DMS 273 treated with DMSO at 0.1 percent for 48 hours (cell line): ENCODE measurements around the gene NPAS3.

Source experiments
- DNase-seq: peaks from one replicate; lab custom pipeline; 2025; lab: John Stamatoyannopoulos, UW

Gene NPAS3

DNA sequence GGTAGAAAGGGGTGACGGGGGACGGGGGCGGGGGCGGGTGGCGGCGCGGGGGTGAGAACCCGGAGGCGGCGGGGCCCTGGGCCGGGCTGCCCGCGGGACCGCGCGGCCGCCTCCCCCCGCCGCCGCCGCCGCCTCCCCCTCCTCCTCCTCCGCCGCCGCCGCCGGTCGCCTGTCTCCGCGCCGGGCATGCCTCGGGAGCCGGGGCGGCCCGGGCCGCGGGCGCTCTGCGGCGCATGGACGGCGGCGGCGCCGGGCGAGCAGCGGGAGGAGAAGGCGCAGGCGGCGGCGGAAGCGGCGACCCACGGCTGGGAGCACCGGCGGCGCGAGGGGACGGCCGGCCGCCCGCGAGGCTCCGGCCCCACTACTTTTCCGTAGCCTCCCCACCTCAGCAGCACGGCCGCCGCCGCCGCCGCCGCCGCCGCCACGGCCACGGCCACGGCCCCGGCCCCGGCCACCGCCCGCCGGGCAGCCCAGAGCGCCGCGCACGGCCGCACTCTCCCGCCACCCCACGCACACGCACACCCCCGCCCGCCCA, at the start of gene NPAS3:
NPAS3 (plus strand) TSS at position 161 of the 535 bp plus-strand sequence.
- DNase-seq = no peak

DNA sequence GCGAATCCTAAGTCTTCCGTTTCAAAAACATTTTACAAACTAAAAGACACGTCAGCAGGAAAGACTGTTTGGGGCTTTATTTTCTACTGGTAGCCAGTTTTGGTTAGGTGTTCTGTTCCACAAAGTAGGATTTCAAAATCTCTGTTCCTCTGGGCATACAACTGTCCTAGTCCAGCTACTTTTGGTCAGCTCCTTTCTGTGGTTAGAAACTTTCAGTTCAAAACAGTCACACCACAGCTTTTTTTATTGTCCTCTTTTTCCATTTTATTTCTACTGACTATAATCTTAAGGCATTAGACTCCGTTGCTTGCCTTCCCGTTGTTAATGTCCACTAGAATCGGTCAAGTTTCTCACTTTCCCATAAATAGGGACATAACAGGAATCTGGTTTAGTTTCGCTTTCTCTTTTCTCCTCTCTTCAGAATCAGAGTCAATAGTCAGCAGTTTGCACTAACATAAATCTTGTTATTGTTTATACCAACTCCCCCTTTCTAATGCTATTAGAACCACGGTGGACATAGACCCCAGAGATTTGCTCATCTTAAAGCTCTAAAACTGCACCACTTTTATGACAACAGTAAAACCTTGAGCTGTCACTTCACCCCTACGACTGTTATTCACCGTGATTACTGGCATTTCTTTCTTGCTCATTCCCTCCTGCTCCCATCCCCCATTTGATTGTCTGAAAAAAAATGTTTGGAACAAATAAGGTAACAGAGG, 41.5 kb upstream of the NPAS3 start:
- DNase-seq = no peak

DNA sequence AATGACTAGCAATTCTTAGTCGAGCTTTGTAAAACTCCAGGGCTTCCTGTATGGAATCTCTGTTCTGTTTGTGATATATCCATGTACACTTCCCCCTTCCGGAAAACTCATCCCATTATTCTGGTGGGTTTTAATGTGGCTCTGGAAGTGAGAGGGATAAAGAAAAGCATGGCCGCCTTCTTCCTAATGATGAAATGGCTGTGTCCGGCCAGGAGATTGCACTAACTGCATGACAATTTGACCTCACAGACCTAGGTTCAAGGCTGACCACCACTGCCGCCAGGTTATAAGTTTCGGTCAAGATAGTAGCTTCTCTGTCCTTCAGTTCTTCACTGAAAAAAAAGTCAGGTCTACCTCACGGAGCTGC, 41.0 kb upstream of the NPAS3 start:
- no peak for DNase-seq

DNA sequence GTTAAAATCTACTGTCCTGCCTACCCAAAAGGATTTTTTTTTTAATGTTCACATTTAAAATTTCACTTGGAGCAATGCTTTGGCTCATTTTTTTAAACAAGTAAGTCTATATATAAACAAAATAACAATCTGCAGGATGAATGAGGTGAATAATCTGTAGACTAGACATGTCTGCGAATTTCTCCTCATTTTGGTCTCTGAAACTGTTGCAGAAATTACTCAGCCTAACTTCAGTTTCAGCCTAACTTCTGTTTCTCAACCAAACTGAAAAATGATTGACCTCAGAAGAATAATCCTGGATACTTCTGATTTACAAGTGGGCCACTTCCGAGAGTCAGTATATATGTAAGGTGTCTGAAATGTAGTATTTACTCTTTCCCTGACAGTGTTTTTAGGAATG, 39.8 kb upstream of the NPAS3 start:
- DNase-seq = no peak

DNA sequence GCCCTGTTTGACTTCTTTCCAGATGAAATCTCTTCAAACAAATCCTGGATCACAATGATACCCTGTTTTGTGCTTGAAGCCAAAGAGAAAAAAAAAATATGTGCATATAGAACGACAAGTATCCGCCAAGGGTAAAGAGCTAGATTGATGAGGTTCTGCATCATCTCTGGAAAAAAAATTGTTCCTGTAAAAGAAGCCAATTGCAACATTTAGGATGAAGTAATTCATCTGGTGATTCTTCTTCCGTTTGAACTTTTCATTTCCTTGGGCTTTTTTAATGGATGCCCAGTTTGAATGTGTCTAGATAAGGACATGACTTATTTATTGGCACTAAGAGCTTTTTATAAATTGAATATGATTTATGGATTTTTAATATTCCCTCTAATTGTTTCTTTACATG, 38.1 kb upstream of the NPAS3 start:
- no peak for DNase-seq

GRCh38 chr14:32905013-32905412, 33.7 kb upstream of the NPAS3 start:
- no peak for DNase-seq

GRCh38 chr14:32906672-32907071, 32.0 kb upstream of the NPAS3 start:
- no peak for DNase-seq

DNA sequence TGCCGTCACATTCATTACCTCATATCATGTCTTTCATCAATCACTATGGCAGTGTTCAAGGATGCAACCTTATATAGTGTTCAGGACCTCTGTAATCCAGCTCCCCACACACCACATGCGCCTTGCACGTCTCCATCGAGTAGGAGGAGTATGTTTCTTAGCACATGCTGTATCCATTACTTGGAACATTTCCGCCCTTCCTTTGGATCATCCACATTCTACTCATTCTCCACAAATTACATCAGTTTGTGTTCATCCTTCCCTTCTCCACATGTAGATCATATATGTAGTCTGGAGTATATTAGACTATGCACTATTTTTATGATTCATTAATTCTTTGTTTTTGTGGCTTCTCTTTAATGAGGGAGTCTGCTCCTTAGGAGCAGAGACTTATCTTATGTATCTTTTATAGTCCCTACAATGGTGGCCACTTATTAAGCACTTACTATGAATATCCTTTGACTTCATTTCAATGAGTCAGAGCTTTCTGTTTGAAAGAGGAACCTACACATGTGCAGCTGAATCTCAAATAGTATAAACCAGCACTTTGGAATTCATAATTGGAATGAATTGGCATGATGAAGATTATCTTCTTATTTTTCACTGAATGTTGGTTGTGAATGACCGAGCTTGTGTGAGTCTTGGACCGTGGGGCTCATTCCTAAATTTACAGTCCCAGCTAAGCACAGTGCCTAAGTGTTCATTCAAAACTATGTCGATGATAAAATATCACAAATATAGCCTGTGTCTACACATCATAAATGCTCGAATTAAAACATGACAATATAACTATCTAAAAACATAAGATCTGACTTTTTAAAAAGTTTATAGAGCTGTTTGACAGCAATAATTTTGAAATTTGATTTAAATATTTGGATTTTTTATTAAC, 30.2 kb upstream of the NPAS3 start:
- DNase-seq = no peak

DNA sequence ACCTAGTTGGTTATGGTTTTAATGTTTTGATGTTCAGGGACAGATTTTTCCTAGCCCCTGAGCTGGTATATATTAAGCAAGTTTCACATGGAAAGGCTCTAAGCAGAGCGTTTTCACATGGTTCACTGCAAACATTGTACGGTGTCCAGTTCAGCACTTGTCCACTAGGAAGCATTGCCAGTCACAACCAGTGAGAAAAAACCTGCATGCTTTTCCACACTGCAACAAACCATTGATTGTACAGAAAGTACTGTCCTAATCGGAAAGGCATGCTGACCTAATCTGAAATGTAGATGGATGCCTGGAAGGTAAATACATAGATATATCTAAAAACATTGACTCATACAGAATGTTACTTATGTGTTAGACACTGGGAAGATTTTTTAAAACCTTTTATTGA, 25.0 kb upstream of the NPAS3 start:
- no peak for DNase-seq

GRCh38 chr14:32914391-32914790, 24.3 kb upstream of the NPAS3 start:
- no peak for DNase-seq

- no peak for DNase-seq
These were observed 17.9 kb upstream of the NPAS3 start for GRCh38 chr14:32920696-32921276.

GRCh38 chr14:32925439-32925838, 13.2 kb upstream of the NPAS3 start:
- DNase-seq = no peak

DNA sequence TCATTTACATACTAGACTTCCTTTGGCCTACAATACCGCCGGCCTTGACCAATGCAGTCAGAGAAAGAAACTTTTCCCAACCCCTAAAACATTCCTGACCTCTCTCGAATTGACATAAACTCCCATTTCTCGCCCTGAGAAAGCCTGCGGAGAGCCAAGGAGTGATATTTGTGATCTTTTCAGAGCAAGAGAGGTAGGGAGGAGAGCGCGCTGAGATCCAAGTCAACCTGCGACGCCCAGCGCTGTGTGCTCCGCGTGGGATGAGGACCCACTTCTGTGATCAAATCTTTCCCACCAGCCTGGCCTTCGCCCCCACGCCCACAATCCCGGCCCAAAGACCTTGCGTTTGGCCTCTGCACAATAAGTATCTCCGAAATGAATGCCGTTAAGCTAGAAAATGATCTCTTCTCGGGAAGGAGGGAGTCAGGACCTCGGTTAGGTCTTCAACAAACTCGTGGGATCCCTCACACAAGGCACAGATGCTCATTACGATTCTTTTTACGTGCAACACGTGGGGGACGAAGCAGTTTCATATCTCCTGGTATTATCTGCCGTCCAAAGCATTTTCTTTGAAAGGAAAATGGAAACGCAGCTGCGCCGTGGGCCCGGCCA, 6.3 kb upstream of the NPAS3 start:
- no peak for DNase-seq

- no peak for DNase-seq
These were observed 5.6 kb upstream of the NPAS3 start for GRCh38 chr14:32932914-32933628.

DNA sequence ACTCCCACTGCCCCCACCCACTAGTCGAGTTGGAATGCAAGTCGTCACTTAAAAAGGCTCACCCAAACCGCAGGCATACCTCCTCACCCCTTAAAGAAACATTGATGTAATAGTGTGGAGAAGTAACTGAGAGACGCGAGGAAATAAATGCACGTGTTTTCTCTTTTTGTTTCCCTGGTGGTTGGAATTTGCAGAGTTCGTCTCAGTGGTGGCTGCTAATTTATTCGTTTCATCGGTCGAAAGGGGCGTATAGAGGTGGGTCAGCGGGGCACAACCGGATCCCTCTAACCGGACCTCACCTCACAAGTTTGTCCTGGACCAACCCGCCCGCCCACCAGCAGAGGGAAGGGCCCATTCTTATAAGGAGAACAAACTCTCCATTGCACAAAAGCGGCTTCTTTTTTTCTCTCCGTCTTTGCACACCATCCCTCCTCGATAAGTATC, 5.0 kb upstream of the NPAS3 start:
- no peak for DNase-seq

- DNase-seq = no peak
These were observed 4.4 kb upstream of the NPAS3 start for GRCh38 chr14:32934073-32934880.

- no peak for DNase-seq
These were observed 3.6 kb upstream of the NPAS3 start for GRCh38 chr14:32934881-32935633.

DNA sequence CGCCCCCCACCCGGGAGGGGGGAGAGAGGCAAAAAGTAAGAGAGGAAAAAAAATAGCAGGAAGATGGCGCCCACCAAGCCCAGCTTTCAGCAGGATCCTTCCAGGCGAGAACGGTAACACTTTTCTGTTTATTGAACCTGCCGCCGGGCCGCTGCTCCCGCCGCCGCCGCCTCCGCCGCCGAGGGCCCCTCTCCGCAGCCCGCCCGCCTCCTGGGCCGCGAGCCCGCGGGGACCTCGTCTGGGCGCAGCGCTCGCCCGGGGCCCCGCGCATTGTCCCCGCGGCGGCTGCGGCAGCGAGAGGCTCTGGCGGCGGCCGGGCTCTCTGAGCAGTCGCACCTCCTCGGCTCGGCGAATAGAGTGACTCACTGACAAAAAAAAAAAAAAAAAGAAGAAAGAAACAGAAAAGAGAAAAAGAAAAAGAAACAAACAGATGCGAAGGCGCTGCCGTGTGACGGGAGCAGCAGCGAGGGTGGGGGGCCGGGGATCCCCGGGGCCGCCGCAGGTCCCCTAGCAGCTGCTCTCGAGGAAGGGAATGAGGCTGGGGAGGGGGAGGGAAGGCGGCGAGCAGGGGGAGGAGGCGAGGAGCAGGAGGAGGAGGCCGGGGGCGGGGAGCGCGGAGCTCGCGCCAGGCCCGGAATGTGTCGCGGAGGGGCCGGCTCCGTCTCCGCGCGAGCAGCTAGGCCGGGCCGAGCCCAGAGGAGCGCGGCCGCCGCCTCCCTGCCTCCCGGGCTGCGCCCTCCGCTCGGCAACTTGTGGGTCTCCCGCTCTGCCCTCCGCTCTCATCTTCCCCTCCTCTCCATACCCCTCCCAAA, 781 bp downstream of the NPAS3 start:
- no peak for DNase-seq

GRCh38 chr14:32940066-32940651, 1.5 kb downstream of the NPAS3 start:
- no peak for DNase-seq
